Suprapubic skin (tissue), 4 donors: ENCODE results near the gene TAF11L2.

Experiments used
- CTCF ChIP-seq, 2 donors: fragments of 200-600 bp in 1 of 2; fragments of 450-650 bp in 1 of 2; sonication (generic) in 1 of 2; IDR thresholded peaks; one replicate each; pipeline ENCODE4 v1.5.1; 2016 to 2019; ENCODE audit warnings: antibody characterized with exemption in 2 of 2, mild to moderate bottlenecking in 1 of 2, moderate library complexity in 1 of 2
- EP300 ChIP-seq: sonication (generic); formaldehyde crosslinking; IDR thresholded peaks from one replicate; pipeline ENCODE4 v1.6.1; 2017; ENCODE audit warnings: antibody characterized with exemption
- POLR2A ChIP-seq, 2 donors: fragments of 450-650 bp; IDR thresholded peaks; one replicate each; pipeline ENCODE4 v1.6.1; 2017; ENCODE audit warnings: antibody characterized with exemption in 2 of 2, mild to moderate bottlenecking in 2 of 2, moderate library complexity in 2 of 2
- POLR2AphosphoS5 ChIP-seq, 3 donors: sonication (generic); formaldehyde crosslinking; IDR thresholded peaks; one replicate each; pipeline ENCODE4 v1.6.1; 2017; ENCODE audit warnings: antibody characterized with exemption in 3 of 3

GRCh38 chr5:17477043-17477442 is 21.0 kb upstream of the TAF11L2 start:
- TF ChIP-seq CTCF (IDR thresholded peaks at IDR 0.05) (no peak), EP300 (no peak), POLR2A (IDR thresholded peaks at IDR 0.05) (no peak), POLR2AphosphoS5 (IDR thresholded peaks at IDR 0.05) (no peak)
